Activated T-helper 1 cell treated with anti-CD3 and anti-CD28 coated beads, Interleukin-2, amount 50 U/mL, for 16 hours (primary cell): ENCODE data around the gene TRPC4AP.
"Not testable (repeated sequence)": the region's sequence is repeated elsewhere in the genome, so short reads cannot be mapped to it uniquely, and the experiment has no call there.

Source experiments
- DNase-seq, 2 donors: peaks; one replicate each; pipeline ENCODE4 v3.0.0-alpha.2; 2020; ENCODE audit warnings: low read depth in 1 of 2, low spot score in 1 of 2

Gene TRPC4AP

DNA sequence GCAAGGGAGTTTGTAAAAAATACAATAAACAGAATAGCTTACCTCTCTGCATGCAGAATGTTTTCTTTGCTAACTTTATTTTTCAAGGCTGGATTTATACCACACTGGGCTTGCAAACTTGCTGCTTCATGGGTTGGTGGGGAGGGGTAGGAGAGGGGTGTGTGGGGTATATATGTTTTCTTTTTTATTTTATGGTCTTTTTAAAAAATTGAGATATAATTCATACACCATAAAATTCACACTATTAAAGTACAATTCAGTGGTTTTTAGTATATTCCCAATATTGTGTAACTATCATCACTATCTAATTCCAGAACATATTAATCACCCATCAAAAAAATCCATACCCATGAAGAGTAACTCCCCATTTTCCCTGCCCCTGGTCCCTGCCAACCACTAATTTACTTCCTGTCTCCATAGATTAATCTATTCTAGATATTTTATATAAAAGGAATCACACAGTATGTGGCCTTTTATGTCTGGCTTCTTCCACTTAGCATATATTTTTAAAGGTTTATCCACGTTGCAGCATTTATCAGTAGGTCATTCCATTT, 14.3 kb upstream of the TRPC4AP start:
- no peak for DNase-seq

DNA sequence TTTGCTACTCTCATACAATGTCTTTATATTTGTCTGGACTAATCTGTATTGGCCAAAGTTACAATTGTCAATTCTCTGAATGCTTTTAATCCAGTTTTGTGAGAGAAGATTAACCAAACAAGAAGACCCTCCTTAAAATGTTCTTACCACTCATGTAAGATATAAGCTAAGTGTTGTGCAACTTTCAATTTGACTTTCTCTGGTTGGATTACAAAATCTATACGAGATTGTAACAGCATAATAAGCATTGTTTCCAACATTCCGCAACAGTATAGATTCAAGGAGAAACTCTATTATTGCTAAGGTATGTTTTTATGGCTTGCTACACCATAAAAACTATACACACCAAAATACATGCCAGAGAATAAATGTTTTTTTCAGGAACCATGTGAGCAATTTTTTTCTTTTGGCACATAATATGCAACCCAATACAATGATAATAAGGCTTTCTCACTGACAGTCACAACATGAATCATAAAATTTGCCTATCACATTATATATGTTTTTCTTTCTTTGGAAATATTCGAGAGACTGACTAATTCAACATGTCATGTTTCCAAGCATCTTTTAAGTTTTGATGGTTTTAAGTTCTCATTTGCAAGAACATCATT, 12.2 kb upstream of the TRPC4AP start:
- DNase-seq = no peak

DNA sequence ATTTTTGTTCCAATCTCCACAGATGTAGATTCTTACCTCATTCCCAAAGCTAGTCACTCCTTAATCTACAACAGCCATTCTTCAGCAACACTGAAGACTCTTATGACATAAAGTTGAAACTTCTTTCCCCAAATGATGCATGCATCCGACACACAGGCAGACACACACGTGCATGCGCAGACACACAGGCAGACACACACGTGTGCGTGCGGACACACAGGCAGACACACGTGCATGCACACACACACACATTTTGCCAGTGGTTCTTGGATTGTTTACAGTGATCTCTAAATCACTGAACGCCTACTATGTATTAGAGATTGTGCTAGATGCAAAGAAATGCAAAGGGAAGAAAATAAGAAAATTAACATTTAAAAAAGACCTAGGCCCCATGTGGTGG, 9.0 kb upstream of the TRPC4AP start:
- DNase-seq = no peak

DNA sequence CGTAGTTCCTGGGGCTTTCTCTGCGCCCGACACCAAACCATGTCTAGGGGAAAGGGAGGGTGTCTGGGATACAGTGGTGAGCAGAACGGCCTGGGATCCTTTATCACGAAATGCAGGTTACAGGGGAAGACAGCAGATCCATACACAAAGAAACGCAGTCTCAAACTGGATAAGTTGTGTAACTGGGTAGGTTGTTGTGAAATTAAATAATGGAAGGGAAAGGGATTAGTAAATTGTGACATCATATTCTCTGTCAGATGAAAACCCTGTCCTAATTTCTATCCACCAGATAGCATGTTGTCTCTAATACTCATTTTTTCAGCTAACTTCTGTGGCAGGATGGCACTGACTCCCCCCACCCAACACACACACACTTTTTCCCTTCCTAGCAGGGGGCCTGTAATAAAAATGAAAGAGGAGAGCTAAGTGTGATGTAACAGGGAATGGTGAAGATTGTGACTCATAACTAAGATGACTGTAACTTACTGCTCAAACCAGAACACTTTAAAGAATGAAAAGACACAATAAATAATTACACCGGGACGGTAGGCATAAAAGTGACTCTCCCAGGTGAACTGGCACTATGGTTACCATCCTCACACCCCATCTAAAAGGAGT, 769 bp upstream of the TRPC4AP start:
- peak in 1 of 2 donors; percentile 8 for DNase-seq

- no peak for DNase-seq
Measured at GRCh38 chr20:35091816-35092523, 637 bp downstream of the TRPC4AP start.

- no peak for DNase-seq
Measured at GRCh38 chr20:35088231-35089145, 4.1 kb downstream of the TRPC4AP start.

DNA sequence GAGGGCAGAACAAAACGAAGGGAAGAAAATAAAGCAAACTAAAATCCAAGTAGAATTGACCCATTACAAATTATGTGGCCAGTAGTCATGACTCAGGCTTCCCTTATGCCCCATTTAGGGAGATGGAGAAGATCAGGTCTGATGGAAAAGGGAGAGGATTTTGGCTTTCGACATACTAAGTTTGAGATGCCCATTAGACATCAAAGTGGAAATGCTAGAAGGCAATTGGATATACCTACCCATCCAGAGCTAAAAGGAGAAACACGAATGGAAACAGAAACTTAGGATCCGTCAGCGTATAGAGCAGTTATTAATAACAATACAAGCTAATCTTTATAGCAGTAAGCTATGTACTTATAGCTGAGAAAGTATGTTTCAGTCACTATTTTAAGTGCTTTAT, 4.8 kb downstream of the TRPC4AP start:
- no peak for DNase-seq

GRCh38 chr20:35087355-35087754, 5.3 kb downstream of the TRPC4AP start:
- DNase-seq = no peak

DNA sequence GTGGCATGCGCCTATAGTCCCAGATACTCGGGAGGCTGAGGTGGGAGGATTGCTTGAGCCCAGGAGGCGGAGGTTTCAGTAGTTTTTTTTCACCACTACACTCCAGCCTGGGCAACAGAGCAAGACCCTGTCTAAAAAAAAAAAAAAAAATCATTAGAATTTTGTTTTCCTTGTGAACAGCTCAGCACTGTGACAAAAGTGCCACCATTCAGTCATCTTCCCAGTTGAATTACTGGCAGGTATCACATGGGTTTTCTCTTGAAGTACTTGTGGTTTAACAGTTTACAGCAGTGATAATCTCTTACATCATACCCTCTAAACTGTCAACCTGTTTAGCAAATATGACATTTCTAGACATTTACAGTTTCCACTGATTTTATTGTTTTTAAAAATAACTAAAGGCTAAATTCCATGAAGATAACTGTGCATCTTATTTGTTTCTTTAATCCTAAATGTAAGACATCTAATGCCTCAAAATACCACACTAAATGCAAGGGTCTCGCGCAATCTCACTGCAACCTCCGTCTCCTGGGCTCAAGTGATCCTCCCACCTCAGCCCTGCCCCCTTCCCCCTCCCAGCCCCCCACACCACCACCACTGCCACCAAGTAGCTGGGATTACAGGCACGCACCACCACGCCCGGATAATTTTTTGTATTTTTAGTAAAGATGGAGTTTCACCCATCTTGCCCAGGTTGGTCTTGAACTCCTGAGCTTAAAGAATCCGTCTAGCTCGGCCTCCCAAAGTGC, 7.0 kb downstream of the TRPC4AP start:
- DNase-seq = no peak

GRCh38 chr20:35084998-35085397, 7.6 kb downstream of the TRPC4AP start:
- DNase-seq = no peak

DNA sequence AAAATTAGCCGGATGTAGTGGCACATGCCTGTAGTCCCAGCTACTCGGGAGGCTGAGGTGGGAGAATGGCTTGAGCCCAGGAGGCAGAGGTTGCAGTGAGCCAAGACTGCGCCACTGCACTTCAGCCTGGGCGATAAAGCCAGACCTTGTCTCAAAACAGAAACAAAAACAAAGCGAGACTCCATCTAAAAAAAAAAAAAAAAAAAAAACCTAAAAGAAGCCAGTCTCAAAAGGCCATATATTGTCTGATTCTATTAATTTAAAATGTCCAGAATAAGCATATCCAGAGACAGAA, 12.3 kb downstream of the TRPC4AP start:
- not testable (repeated sequence) for DNase-seq

DNA sequence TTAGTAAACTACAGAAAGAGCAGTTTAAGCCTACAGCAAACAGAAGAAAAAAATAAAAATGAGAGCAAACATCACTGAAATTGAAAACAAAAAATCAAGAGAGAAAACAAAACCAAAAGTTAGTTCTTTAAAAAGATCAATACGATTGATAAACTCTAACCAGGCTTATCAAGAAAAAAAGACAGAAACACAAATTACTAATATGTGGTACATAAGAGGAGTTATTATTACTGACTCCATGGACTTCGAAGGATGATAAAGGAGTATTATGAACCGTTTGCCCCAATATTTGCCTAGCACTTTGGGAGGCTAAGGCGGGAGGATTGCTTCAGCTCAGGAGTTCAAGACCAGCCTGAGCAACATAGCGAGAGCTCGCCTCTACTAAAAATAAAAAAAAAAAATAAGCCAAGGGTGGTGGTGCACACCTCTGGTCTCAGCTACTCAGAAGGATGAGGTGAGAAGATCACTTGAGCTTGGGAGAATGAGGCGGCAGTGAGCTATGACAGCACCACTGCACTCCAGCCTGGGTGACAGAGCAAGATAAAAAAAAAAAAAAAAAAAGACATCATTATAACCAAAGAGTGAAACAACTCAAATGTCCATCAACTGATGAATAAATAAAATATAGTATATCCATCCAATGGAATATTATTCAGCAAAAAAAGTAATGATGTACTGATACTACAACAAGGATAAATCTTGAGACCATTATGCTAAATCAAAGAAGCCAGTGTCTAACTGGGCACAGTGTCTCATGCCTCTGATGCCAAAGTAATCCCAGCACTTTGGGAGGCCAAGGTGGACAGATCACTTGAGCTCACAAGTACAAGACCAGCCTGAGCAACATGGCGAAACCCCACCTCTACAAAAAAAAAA, 12.9 kb downstream of the TRPC4AP start:
- no peak for DNase-seq

GRCh38 chr20:35077872-35078271, 14.7 kb downstream of the TRPC4AP start:
- no peak for DNase-seq

- no peak for DNase-seq
Measured at GRCh38 chr20:35077341-35077740, 15.3 kb downstream of the TRPC4AP start.

GRCh38 chr20:35071436-35072153, 21.0 kb downstream of the TRPC4AP start:
- not testable (repeated sequence) for DNase-seq

DNA sequence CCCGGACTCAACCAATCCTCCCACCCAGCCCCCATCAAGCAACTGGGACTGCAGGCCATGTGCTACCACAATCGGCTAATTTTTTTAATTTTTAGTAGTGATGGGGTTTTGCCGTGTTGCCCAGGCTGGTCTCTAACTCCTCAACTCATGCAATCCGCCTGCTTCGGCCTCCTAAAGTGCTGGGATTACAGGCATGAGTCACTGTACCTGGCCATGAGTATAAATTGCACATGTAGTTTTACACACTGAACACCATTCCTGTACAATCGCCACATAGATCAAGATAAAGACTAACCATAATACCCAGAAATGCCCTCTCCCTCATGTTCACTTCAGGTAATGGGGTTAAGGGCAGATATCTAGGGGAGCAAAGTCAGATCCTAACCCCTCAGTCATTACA, 26.4 kb downstream of the TRPC4AP start:
- DNase-seq = no peak

GRCh38 chr20:35065181-35065580, 27.4 kb downstream of the TRPC4AP start:
- no peak for DNase-seq

- DNase-seq = no peak
Measured at GRCh38 chr20:35063168-35063567, 29.4 kb downstream of the TRPC4AP start.

DNA sequence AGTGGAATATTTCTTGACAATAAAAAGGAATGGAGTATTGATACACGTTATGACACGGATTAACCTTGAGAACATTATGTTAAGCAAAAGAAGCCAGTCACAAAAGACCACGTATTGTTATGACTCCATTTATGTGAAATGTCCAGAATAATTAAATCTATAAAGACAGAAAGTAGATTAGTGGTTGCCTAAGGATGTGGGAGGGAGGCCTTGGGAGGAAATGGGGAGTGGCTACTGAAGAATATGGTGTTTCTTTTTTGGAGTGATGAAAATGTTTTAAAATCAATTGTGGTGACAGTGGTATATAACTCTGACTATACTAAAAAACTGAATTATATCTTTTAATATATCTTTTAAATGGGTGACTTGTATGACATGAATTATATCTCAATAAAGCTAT, 30.1 kb downstream of the TRPC4AP start:
- DNase-seq = no peak
